ENCODE measurements around the gene MSANTD2.

Gene MSANTD2

GRCh38 chr11:124753624-124754023, 46.6 kb downstream of the MSANTD2 start:
- H3K27me3 Mint-ChIP-seq: peaks cover 48% of the 10 kb centered on the region
- DNase-seq (ENCODE audit: low spot score in 2 of 2) (no peak), ATAC-seq (replicated peaks; ENCODE audit: extremely low read depth, poor library complexity, severe bottlenecking) (no peak)
- H3K4me1 Mint-ChIP-seq: no peaks in the 10 kb centered on the region
- peaks cover 2% of the 10 kb centered on the region for H3K36me3 Mint-ChIP-seq (ENCODE audit: insufficient read depth)
- H3K9me3 Mint-ChIP-seq: no peaks in the 10 kb centered on the region
- H3K4me3 Mint-ChIP-seq: no peak overlapping the region
- no peak overlapping the region for H3K27ac Mint-ChIP-seq (ENCODE audit: low read depth)

- Mint-ChIP-seq H3K4me3 (no peak overlapping the region), H3K27ac (ENCODE audit: low read depth) (no peak overlapping the region)
- DNase-seq (ENCODE audit: low spot score in 2 of 2): no peak
These were observed 47.0 kb downstream of the MSANTD2 start for GRCh38 chr11:124753205-124753604.

GRCh38 chr11:124752471-124753102, 47.6 kb downstream of the MSANTD2 start:
- no peak for ATAC-seq (replicated peaks; ENCODE audit: extremely low read depth, poor library complexity, severe bottlenecking)
- Mint-ChIP-seq H3K27ac (ENCODE audit: low read depth) (no peak overlapping the region), H3K4me3 (no peak overlapping the region), H3K9me3 (no peaks in the 10 kb centered on the region), H3K4me1 (no peaks in the 10 kb centered on the region), H3K27me3 (peaks cover 38% of the 10 kb centered on the region), H3K36me3 (ENCODE audit: insufficient read depth) (peaks cover 2% of the 10 kb centered on the region)
- no peak for DNase-seq (ENCODE audit: low spot score in 2 of 2)

More at GRCh38 chr11:124753205-124753604, 47.0 kb downstream of the MSANTD2 start:
- H3K9me3 Mint-ChIP-seq: no peaks in the 10 kb centered on the region
- peaks cover 44% of the 10 kb centered on the region for H3K27me3 Mint-ChIP-seq
- ATAC-seq (replicated peaks; ENCODE audit: extremely low read depth, poor library complexity, severe bottlenecking): no peak
- no peaks in the 10 kb centered on the region for H3K4me1 Mint-ChIP-seq
- H3K36me3 Mint-ChIP-seq (ENCODE audit: insufficient read depth): peaks cover 2% of the 10 kb centered on the region

GRCh38 chr11:124751741-124752470, 48.3 kb downstream of the MSANTD2 start, which contains the start of gene VSIG2:
Gene VSIG2 (minus strand): TSS chr11:124752255. CDS start chr11:124752137, 118 bp downstream.
- no peaks in the 10 kb centered on the region for H3K9me3 Mint-ChIP-seq
- peaks cover 31% of the 10 kb centered on the region for H3K27me3 Mint-ChIP-seq
- H3K27ac Mint-ChIP-seq (ENCODE audit: low read depth): no peak within 1 kb of the TSS
- no peaks in the 10 kb centered on the region for H3K4me1 Mint-ChIP-seq
- H3K4me3 Mint-ChIP-seq: no peak within 1 kb of the TSS
- no peak for ATAC-seq (replicated peaks; ENCODE audit: extremely low read depth, poor library complexity, severe bottlenecking)
- no peak for DNase-seq (ENCODE audit: low spot score in 2 of 2)
- peaks cover 4% of the 10 kb centered on the region for H3K36me3 Mint-ChIP-seq (ENCODE audit: insufficient read depth)

GRCh38 chr11:124751391-124751740, 48.8 kb downstream of the MSANTD2 start:
- ATAC-seq (replicated peaks; ENCODE audit: extremely low read depth, poor library complexity, severe bottlenecking) (no peak), DNase-seq (ENCODE audit: low spot score in 2 of 2) (no peak)
- H3K27ac Mint-ChIP-seq (ENCODE audit: low read depth): no peak overlapping the region
- peaks cover 25% of the 10 kb centered on the region for H3K27me3 Mint-ChIP-seq
- H3K4me1 Mint-ChIP-seq: peaks cover 4% of the 10 kb centered on the region
- H3K9me3 Mint-ChIP-seq: no peaks in the 10 kb centered on the region
- H3K4me3 Mint-ChIP-seq: no peak overlapping the region
- H3K36me3 Mint-ChIP-seq (ENCODE audit: insufficient read depth): peaks cover 7% of the 10 kb centered on the region

GRCh38 chr11:124749912-124750311, 50.3 kb downstream of the MSANTD2 start:
- Mint-ChIP-seq H3K9me3 (no peaks in the 10 kb centered on the region), H3K27me3 (peaks cover 18% of the 10 kb centered on the region), H3K27ac (ENCODE audit: low read depth) (no peak overlapping the region), H3K36me3 (ENCODE audit: insufficient read depth) (peaks cover 6% of the 10 kb centered on the region), H3K4me3 (no peak overlapping the region), H3K4me1 (peaks cover 6% of the 10 kb centered on the region)
- DNase-seq (ENCODE audit: low spot score in 2 of 2): no peak
- ATAC-seq (replicated peaks; ENCODE audit: extremely low read depth, poor library complexity, severe bottlenecking): no peak

- Mint-ChIP-seq H3K27me3 (peaks cover 9% of the 10 kb centered on the region), H3K36me3 (ENCODE audit: insufficient read depth) (peaks cover 6% of the 10 kb centered on the region), H3K27ac (ENCODE audit: low read depth) (no peak overlapping the region), H3K4me3 (peak overlapping the region; percentile 29), H3K4me1 (peaks cover 6% of the 10 kb centered on the region), H3K9me3 (no peaks in the 10 kb centered on the region)
- ATAC-seq (replicated peaks; ENCODE audit: extremely low read depth, poor library complexity, severe bottlenecking) (no peak), DNase-seq (ENCODE audit: low spot score in 2 of 2) (no peak)
These were observed 51.5 kb downstream of the MSANTD2 start for GRCh38 chr11:124748481-124749343.

GRCh38 chr11:124748100-124748418, 52.1 kb downstream of the MSANTD2 start:
- peaks cover 6% of the 10 kb centered on the region for H3K36me3 Mint-ChIP-seq (ENCODE audit: insufficient read depth)
- no peak overlapping the region for H3K27ac Mint-ChIP-seq (ENCODE audit: low read depth)
- ATAC-seq (replicated peaks; ENCODE audit: extremely low read depth, poor library complexity, severe bottlenecking): no peak
- H3K9me3 Mint-ChIP-seq: no peaks in the 10 kb centered on the region
- peaks cover 6% of the 10 kb centered on the region for H3K4me1 Mint-ChIP-seq
- H3K27me3 Mint-ChIP-seq: peaks cover 9% of the 10 kb centered on the region
- peak overlapping the region; percentile 29 for H3K4me3 Mint-ChIP-seq
- no peak for DNase-seq (ENCODE audit: low spot score in 2 of 2)

GRCh38 chr11:124747406-124748099, 52.7 kb downstream of the MSANTD2 start:
- Mint-ChIP-seq H3K27ac (ENCODE audit: low read depth) (no peak overlapping the region), H3K27me3 (peaks cover 9% of the 10 kb centered on the region), H3K4me3 (peak overlapping the region; percentile 91), H3K4me1 (peaks cover 6% of the 10 kb centered on the region), H3K36me3 (ENCODE audit: insufficient read depth) (peaks cover 6% of the 10 kb centered on the region), H3K9me3 (no peaks in the 10 kb centered on the region)
- ATAC-seq (replicated peaks; ENCODE audit: extremely low read depth, poor library complexity, severe bottlenecking): no peak
- DNase-seq (ENCODE audit: low spot score in 2 of 2): no peak

- Mint-ChIP-seq H3K27ac (ENCODE audit: low read depth) (peak overlapping the region; percentile 41), H3K4me3 (peak overlapping the region; percentile 91), H3K27me3 (peaks cover 15% of the 10 kb centered on the region), H3K9me3 (no peaks in the 10 kb centered on the region), H3K36me3 (ENCODE audit: insufficient read depth) (peaks cover 6% of the 10 kb centered on the region), H3K4me1 (peaks cover 6% of the 10 kb centered on the region)
- ATAC-seq (replicated peaks; ENCODE audit: extremely low read depth, poor library complexity, severe bottlenecking): peak; percentile 91
- peak; percentile 67 to 70 for DNase-seq (ENCODE audit: low spot score in 2 of 2)
These were observed 53.5 kb downstream of the MSANTD2 start for GRCh38 chr11:124746621-124747243.

GRCh38 chr11:124745835-124746620, 54.2 kb downstream of the MSANTD2 start:
- Mint-ChIP-seq H3K36me3 (ENCODE audit: insufficient read depth) (peaks cover 6% of the 10 kb centered on the region), H3K4me3 (peak overlapping the region; percentile 91), H3K27me3 (peaks cover 18% of the 10 kb centered on the region), H3K9me3 (no peaks in the 10 kb centered on the region), H3K27ac (ENCODE audit: low read depth) (peak overlapping the region; percentile 41), H3K4me1 (peaks cover 6% of the 10 kb centered on the region)
- DNase-seq (ENCODE audit: low spot score in 2 of 2): no peak
- ATAC-seq (replicated peaks; ENCODE audit: extremely low read depth, poor library complexity, severe bottlenecking): peak; percentile 18
